ENCODE data around the gene SRRM2.

DNA sequence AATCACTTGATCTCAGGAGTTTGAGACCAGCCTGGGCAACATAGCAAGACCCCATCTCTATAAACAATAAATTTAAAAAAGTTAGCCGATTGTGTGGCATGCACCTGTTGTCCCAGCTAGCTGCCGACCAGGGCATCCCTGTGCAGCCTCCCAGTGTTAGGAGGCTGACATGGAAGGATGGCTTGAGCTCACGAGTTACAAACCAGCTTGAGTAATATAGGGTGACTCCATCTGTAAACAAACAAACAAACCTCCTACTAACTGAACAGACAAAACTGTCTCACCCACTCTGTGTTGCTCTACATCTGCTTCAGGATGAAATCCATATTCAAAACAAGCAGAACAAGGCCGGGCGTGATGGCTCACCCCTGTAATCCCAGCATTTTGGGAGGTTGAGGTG, 25.5 kb upstream of the SRRM2 start:
- TF ChIP-seq, protein P1, sequence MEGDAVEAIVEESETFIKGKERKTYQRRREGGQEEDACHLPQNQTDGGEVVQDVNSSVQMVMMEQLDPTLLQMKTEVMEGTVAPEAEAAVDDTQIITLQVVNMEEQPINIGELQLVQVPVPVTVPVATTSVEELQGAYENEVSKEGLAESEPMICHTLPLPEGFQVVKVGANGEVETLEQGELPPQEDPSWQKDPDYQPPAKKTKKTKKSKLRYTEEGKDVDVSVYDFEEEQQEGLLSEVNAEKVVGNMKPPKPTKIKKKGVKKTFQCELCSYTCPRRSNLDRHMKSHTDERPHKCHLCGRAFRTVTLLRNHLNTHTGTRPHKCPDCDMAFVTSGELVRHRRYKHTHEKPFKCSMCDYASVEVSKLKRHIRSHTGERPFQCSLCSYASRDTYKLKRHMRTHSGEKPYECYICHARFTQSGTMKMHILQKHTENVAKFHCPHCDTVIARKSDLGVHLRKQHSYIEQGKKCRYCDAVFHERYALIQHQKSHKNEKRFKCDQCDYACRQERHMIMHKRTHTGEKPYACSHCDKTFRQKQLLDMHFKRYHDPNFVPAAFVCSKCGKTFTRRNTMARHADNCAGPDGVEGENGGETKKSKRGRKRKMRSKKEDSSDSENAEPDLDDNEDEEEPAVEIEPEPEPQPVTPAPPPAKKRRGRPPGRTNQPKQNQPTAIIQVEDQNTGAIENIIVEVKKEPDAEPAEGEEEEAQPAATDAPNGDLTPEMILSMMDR (IDR thresholded peaks at IDR 0.05), result no peak
- TF ChIP-seq POLR2A (IDR thresholded peaks at IDR 0.05), result no peak
